ENCODE results near the gene C18orf63. TPM values are rescaled to one million over a fixed set of nuclear protein-coding genes. Genes with fewer than 3 reads are reported as not detected.

The C18orf63 gene
- total RNA-seq, 2 donors from 2014 or later: not detected

DNA sequence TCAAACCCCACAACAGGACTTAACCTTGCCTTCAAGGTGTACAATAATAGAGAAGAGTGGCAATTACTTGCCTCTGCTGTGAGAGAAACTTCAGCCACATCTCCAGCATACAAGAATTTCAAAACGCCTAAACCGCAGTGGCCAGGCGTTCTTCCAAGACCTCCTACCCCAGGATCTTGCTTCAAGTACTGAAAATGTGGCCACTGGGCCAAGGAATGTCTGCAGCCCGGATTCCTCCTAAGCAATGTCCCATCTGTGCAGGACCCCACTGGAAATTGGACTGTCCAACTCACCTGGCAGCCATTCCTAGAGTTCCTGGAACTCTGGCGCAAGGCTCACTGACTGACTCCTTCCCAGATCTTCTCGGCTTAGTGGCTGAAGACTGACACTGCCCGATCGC is 21.1 kb upstream of the C18orf63 start:
- no peak for DNase-seq (ENCODE audit: low spot score)
- H3K4me3 ChIP-seq: no peak overlapping the region
- TF ChIP-seq, protein P1, sequence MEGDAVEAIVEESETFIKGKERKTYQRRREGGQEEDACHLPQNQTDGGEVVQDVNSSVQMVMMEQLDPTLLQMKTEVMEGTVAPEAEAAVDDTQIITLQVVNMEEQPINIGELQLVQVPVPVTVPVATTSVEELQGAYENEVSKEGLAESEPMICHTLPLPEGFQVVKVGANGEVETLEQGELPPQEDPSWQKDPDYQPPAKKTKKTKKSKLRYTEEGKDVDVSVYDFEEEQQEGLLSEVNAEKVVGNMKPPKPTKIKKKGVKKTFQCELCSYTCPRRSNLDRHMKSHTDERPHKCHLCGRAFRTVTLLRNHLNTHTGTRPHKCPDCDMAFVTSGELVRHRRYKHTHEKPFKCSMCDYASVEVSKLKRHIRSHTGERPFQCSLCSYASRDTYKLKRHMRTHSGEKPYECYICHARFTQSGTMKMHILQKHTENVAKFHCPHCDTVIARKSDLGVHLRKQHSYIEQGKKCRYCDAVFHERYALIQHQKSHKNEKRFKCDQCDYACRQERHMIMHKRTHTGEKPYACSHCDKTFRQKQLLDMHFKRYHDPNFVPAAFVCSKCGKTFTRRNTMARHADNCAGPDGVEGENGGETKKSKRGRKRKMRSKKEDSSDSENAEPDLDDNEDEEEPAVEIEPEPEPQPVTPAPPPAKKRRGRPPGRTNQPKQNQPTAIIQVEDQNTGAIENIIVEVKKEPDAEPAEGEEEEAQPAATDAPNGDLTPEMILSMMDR (IDR thresholded peaks at IDR 0.05): no peak
- H3K4me1 ChIP-seq (ENCODE audit: control insufficient read depth in 1 of 2, low read depth in 2 of 2): peaks cover 0 to 11% of the 10 kb centered on the region in 2 donors
- no peaks in the 10 kb centered on the region for H3K27me3 ChIP-seq (replicated peaks; ENCODE audit: insufficient read depth)
- H3K27ac ChIP-seq: no peak overlapping the region
- no peak for ATAC-seq (ENCODE audit: insufficient number of reproducible peaks, low FRiP score, low read depth)
- no peaks in the 10 kb centered on the region for H3K36me3 ChIP-seq
- H3K9me3 ChIP-seq: no peaks in the 10 kb centered on the region

DNA sequence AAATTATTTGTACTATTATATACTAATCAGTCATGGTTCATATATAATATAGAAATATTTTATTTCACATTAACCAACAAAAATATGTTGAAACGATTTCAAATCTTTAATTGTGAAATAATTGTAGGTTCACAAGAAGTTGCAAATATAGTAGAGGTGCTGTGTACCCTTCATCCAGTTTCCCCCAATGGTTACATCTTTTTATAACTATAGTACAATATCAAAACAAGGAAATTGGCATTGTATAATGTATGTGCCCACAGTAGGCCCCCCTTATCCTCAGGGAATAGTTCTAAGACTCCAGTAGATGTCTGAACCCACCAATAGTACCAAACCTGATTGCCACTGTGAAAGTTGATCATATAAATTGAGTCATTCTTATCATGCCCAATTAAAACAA is 16.5 kb upstream of the C18orf63 start:
- no peaks in the 10 kb centered on the region for H3K9me3 ChIP-seq
- DNase-seq (ENCODE audit: low spot score) (no peak), ATAC-seq (ENCODE audit: insufficient number of reproducible peaks, low FRiP score, low read depth) (no peak)
- H3K4me1 ChIP-seq (ENCODE audit: control insufficient read depth in 1 of 2, low read depth in 2 of 2): no peaks in the 10 kb centered on the region
- TF ChIP-seq, protein P1 (IDR thresholded peaks at IDR 0.05): no peak
- no peak overlapping the region for H3K4me3 ChIP-seq
- H3K27ac ChIP-seq: no peak overlapping the region
- no peaks in the 10 kb centered on the region for H3K36me3 ChIP-seq
- no peaks in the 10 kb centered on the region for H3K27me3 ChIP-seq (replicated peaks; ENCODE audit: insufficient read depth)

DNA sequence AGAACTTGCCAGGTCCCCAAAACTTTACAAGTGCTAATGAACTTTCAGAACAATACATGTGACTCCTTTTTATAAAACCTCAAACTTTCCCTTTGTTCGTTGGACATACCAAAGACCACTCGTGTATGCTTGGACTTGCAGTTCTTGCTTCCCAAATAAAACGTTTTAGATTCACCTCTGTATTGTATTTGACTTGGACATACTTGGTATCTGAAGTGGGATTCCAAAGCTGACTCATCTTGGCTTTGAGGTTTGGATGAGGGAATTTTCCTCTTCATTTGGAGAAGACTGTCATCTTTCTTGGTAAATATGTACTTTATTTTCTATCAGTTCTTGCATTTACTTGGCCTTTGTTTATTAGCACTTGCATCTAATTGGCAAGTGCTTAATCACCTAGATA is 15.9 kb upstream of the C18orf63 start:
- TF ChIP-seq, protein P1 (IDR thresholded peaks at IDR 0.05): no peak
- no peak for ATAC-seq (ENCODE audit: insufficient number of reproducible peaks, low FRiP score, low read depth)
- H3K4me3 ChIP-seq: no peak overlapping the region
- no peaks in the 10 kb centered on the region for H3K36me3 ChIP-seq
- no peak for DNase-seq (ENCODE audit: low spot score)
- H3K4me1 ChIP-seq (ENCODE audit: control insufficient read depth in 1 of 2, low read depth in 2 of 2): no peaks in the 10 kb centered on the region
- H3K27me3 ChIP-seq (replicated peaks; ENCODE audit: insufficient read depth): no peaks in the 10 kb centered on the region
- no peak overlapping the region for H3K27ac ChIP-seq
- H3K9me3 ChIP-seq: no peaks in the 10 kb centered on the region

DNA sequence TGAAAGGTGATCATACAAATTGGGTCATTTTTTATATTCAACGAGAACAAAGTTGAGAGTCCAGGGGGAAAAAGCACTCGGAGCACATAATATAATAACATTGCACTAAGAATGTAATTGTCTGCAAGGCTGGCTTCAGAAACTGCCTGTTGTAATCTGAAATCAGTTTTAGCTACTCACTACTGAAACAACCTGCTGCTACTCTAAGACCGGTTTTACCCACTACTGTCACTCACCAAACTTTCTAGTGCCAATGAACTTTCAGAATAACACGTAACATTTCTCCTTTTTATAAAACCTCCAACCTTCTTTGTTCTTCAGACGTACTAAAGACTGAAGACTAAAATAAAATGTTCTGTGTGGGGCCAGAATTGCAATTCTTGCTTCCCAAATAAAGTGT is 12.3 kb upstream of the C18orf63 start:
- Histone ChIP-seq H3K27me3 (replicated peaks; ENCODE audit: insufficient read depth) (no peaks in the 10 kb centered on the region), H3K9me3 (no peaks in the 10 kb centered on the region), H3K27ac (no peak overlapping the region), H3K36me3 (no peaks in the 10 kb centered on the region), H3K4me3 (no peak overlapping the region), H3K4me1 (ENCODE audit: control insufficient read depth in 1 of 2, low read depth in 2 of 2) (no peaks in the 10 kb centered on the region)
- ATAC-seq (ENCODE audit: insufficient number of reproducible peaks, low FRiP score, low read depth) (no peak), DNase-seq (ENCODE audit: low spot score) (no peak)
- TF ChIP-seq, protein P1 (IDR thresholded peaks at IDR 0.05): no peak

DNA sequence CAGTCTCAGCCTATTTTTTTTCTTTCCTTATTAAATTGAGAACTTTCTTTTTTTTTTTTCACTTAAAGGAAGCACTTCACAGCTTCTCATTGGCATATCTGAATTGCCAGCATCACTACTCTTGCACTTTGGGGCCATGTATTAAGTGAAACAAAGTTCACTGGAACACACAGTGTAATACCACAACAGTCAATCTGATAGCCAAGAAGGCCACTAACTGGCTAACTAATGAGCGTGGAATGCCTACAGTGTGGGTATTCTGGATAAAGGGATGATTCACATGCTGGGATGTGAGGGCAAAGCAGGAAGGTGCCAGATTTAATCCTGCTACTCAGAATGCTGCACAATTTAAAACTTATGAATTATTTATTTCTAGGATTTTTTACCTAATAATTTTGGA is 11.7 kb upstream of the C18orf63 start:
- Histone ChIP-seq H3K27ac (no peak overlapping the region), H3K9me3 (no peaks in the 10 kb centered on the region), H3K4me1 (ENCODE audit: control insufficient read depth in 1 of 2, low read depth in 2 of 2) (no peaks in the 10 kb centered on the region), H3K4me3 (no peak overlapping the region), H3K36me3 (no peaks in the 10 kb centered on the region), H3K27me3 (replicated peaks; ENCODE audit: insufficient read depth) (no peaks in the 10 kb centered on the region)
- TF ChIP-seq, protein P1 (IDR thresholded peaks at IDR 0.05): no peak
- ATAC-seq (ENCODE audit: insufficient number of reproducible peaks, low FRiP score, low read depth) (no peak), DNase-seq (ENCODE audit: low spot score) (no peak)

All from thoracic aorta (tissue), 2 donors.